ENCODE measurements around the gene MRC2. TPM values are rescaled to one million over a fixed set of nuclear protein-coding genes. Genes with fewer than 3 reads are reported as not detected.

Gene MRC2
- total RNA-seq, 1 donor from 2014 or later: 45.9 TPM

DNA sequence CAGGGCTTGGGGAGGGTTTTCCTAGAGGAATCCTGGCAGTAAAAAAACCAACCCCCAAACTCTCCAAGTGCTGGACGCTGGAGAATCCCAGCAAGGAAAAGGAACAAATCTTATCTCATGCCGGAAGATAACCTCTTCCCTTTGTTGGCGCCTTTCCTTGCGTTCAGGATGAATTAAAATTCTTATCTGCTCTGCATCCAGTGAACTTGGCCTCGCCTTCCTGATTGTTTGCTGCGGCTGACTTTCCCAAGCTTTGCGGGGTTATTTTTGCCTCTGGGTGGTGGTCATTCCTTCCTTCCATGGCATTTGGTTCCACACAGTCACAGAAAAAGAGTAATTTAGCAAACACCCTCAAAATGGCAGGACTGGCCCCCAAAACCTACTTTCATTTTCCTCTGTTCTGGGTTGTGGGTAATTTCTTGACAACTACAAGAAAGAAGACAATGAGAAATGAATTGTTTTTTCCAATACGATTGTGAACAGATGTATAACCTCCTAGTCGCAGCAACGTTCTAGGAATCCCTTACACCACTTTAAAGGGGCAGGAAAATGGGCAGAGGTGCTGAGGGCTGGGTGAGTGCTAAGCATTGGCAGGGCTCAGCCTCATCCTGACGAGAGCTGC is 77.8 kb downstream of the MRC2 start:
- TF ChIP-seq, protein P1, sequence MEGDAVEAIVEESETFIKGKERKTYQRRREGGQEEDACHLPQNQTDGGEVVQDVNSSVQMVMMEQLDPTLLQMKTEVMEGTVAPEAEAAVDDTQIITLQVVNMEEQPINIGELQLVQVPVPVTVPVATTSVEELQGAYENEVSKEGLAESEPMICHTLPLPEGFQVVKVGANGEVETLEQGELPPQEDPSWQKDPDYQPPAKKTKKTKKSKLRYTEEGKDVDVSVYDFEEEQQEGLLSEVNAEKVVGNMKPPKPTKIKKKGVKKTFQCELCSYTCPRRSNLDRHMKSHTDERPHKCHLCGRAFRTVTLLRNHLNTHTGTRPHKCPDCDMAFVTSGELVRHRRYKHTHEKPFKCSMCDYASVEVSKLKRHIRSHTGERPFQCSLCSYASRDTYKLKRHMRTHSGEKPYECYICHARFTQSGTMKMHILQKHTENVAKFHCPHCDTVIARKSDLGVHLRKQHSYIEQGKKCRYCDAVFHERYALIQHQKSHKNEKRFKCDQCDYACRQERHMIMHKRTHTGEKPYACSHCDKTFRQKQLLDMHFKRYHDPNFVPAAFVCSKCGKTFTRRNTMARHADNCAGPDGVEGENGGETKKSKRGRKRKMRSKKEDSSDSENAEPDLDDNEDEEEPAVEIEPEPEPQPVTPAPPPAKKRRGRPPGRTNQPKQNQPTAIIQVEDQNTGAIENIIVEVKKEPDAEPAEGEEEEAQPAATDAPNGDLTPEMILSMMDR (IDR thresholded peaks at IDR 0.05; ENCODE audit: insufficient read depth, low read length, poor library complexity, severe bottlenecking): no peak
- H3K36me3 ChIP-seq (ENCODE audit: control insufficient read depth, insufficient read depth, low read length): no peaks in the 10 kb centered on the region
- no peaks in the 10 kb centered on the region for H3K27me3 ChIP-seq (ENCODE audit: control insufficient read depth, insufficient read depth, low read length)
- no peak for DNase-seq (ENCODE audit: low read depth)
- H3K4me3 ChIP-seq (ENCODE audit: low read depth, low read length): peak overlapping the region; percentile 52

DNA sequence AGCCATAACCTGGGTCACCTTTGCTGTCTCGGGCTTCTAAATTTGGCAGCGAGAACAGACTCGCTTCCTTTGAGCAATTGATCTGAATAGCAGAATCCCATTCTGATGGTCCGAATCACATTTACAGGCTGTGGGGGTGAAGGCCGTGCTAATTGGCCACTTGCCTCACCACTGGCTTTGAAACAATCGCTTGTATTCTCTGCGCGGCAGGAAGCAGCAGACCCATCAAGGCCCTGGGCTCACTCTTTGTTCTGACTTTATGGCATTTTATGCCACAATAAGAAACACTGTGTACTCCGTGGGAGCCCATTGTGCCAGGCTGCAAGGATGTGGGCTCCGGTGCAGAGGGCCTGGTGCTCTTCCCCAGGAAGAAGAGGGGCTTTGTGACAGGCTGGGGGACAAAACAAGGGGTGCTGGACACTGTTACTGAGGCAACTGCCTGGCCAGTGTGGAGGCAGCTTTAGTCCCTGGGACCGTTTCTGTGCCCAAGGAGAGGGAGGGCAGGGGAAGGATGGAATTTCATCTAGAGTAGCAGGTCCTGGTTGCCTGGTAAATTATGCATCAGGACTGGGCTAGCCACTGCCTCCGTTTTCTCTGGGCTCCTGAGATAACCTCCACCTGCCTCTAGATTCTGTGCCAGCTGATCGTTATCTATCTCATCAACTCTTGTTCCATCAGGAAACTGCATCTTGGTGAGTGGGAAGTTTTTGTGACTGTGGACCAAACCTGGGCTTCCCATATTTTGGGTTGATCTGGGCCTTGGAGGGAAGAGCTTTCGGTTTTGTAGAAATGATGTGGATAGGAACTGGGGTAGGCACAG is 78.5 kb downstream of the MRC2 start:
- peak overlapping the region; percentile 52 for H3K4me3 ChIP-seq (ENCODE audit: low read depth, low read length)
- TF ChIP-seq, protein P1 (IDR thresholded peaks at IDR 0.05; ENCODE audit: insufficient read depth, low read length, poor library complexity, severe bottlenecking): no peak

GRCh38 chr17:62706598-62707424 is 79.3 kb downstream of the MRC2 start:
- DNase-seq (ENCODE audit: low read depth): no peak
- TF ChIP-seq, protein P1 (IDR thresholded peaks at IDR 0.05; ENCODE audit: insufficient read depth, low read length, poor library complexity, severe bottlenecking): no peak

More for the DNA sequence above, 78.5 kb downstream of the MRC2 start:
- DNase-seq (ENCODE audit: low read depth): no peak
- Histone ChIP-seq H3K27me3 (ENCODE audit: control insufficient read depth, insufficient read depth, low read length) (no peaks in the 10 kb centered on the region), H3K36me3 (ENCODE audit: control insufficient read depth, insufficient read depth, low read length) (no peaks in the 10 kb centered on the region)

GRCh38 chr17:62707425-62707739 is 79.9 kb downstream of the MRC2 start:
- Histone ChIP-seq H3K36me3 (ENCODE audit: control insufficient read depth, insufficient read depth, low read length) (no peaks in the 10 kb centered on the region), H3K27me3 (ENCODE audit: control insufficient read depth, insufficient read depth, low read length) (no peaks in the 10 kb centered on the region), H3K4me3 (ENCODE audit: low read depth, low read length) (no peak overlapping the region)
- no peak for DNase-seq (ENCODE audit: low read depth)
- TF ChIP-seq, protein P1 (IDR thresholded peaks at IDR 0.05; ENCODE audit: insufficient read depth, low read length, poor library complexity, severe bottlenecking): no peak

More at GRCh38 chr17:62706598-62707424, 79.3 kb downstream of the MRC2 start:
- no peaks in the 10 kb centered on the region for H3K27me3 ChIP-seq (ENCODE audit: control insufficient read depth, insufficient read depth, low read length)
- H3K36me3 ChIP-seq (ENCODE audit: control insufficient read depth, insufficient read depth, low read length): no peaks in the 10 kb centered on the region
- H3K4me3 ChIP-seq (ENCODE audit: low read depth, low read length): no peak overlapping the region

DNA sequence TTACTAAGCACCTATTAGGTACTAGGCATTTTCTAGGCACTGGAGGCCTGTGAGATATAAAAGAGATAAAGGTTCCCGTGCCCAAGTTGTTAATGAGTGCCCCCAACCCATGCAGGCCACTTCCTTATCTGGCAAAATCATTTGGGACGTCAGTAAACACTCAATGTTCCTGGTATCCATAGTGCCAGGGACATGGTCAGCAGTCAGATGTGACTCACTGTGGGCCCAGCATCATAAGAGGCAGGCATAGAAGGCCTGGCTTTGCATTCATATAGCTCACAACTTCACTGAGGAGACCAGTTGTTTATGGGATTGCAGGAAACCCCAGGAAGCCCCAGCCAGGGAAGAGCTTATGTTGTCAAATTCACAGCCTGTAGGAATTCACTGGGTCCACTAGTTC is 81.1 kb downstream of the MRC2 start:
- TF ChIP-seq, protein P1 (IDR thresholded peaks at IDR 0.05; ENCODE audit: insufficient read depth, low read length, poor library complexity, severe bottlenecking): no peak
- no peaks in the 10 kb centered on the region for H3K36me3 ChIP-seq (ENCODE audit: control insufficient read depth, insufficient read depth, low read length)
- no peak overlapping the region for H3K4me3 ChIP-seq (ENCODE audit: low read depth, low read length)
- DNase-seq (ENCODE audit: low read depth): no peak
- H3K27me3 ChIP-seq (ENCODE audit: control insufficient read depth, insufficient read depth, low read length): no peaks in the 10 kb centered on the region

Data from kidney epithelial cell (primary cell).